ENCODE data around the gene ADRA2A. TPM values are rescaled to one million over a fixed set of nuclear protein-coding genes. Genes with fewer than 3 reads are reported as not detected.

ADRA2A gene
- total RNA-seq, 3 donors from 2014 or later: 7.8 to 18.4 (median 14.9) TPM

GRCh38 chr10:111116762-111117445 is 40.1 kb downstream of the ADRA2A start:
- no peaks in the 10 kb centered on the region for H3K27me3 ChIP-seq
- DNase-seq (ENCODE audit: low spot score in 2 of 2): no peak
- H3K4me1 ChIP-seq: no peaks in the 10 kb centered on the region
- no peaks in the 10 kb centered on the region for H3K36me3 ChIP-seq
- no peaks in the 10 kb centered on the region for H3K9me3 ChIP-seq
- TF ChIP-seq CTCF (IDR thresholded peaks at IDR 0.05) (no peak), POLR2A (IDR thresholded peaks at IDR 0.05) (no peak), POLR2AphosphoS5 (IDR thresholded peaks at IDR 0.05) (no peak)
- H3K27ac ChIP-seq: no peak overlapping the region
- intact Hi-C loops (cut with DNase I; ENCODE audit: low total_unique reads): no loop called here
- H3K4me3 ChIP-seq: no peak overlapping the region

GRCh38 chr10:111117528-111118277 is 40.9 kb downstream of the ADRA2A start:
- Histone ChIP-seq H3K27ac (no peak overlapping the region), H3K9me3 (no peaks in the 10 kb centered on the region), H3K4me3 (no peak overlapping the region), H3K4me1 (no peaks in the 10 kb centered on the region), H3K27me3 (no peaks in the 10 kb centered on the region), H3K36me3 (no peaks in the 10 kb centered on the region)
- DNase-seq (ENCODE audit: low spot score in 2 of 2): no peak
- TF ChIP-seq POLR2AphosphoS5 (IDR thresholded peaks at IDR 0.05): no peak
- no peak for TF ChIP-seq POLR2A (IDR thresholded peaks at IDR 0.05)
- no peak for TF ChIP-seq CTCF (IDR thresholded peaks at IDR 0.05)
- intact Hi-C loops (cut with DNase I; ENCODE audit: low total_unique reads): no loop called here

- no peaks in the 10 kb centered on the region for H3K27me3 ChIP-seq
- no peaks in the 10 kb centered on the region for H3K9me3 ChIP-seq
- DNase-seq (ENCODE audit: low spot score in 2 of 2): no peak
- TF ChIP-seq POLR2A (IDR thresholded peaks at IDR 0.05): no peak
- TF ChIP-seq POLR2AphosphoS5 (IDR thresholded peaks at IDR 0.05): no peak
- TF ChIP-seq CTCF (IDR thresholded peaks at IDR 0.05): no peak
- H3K4me3 ChIP-seq: no peak overlapping the region
- no peak overlapping the region for H3K27ac ChIP-seq
- no peaks in the 10 kb centered on the region for H3K36me3 ChIP-seq
- no peaks in the 10 kb centered on the region for H3K4me1 ChIP-seq
- intact Hi-C loops (cut with DNase I; ENCODE audit: low total_unique reads): no loop called here
Measured at GRCh38 chr10:111118758-111119157, 41.9 kb downstream of the ADRA2A start.

- TF ChIP-seq POLR2A (IDR thresholded peaks at IDR 0.05) (no peak), CTCF (IDR thresholded peaks at IDR 0.05) (no peak), POLR2AphosphoS5 (IDR thresholded peaks at IDR 0.05) (no peak)
- H3K4me3 ChIP-seq: no peak overlapping the region
- H3K4me1 ChIP-seq: no peaks in the 10 kb centered on the region
- DNase-seq (ENCODE audit: low spot score in 2 of 2): no peak
- H3K9me3 ChIP-seq: no peaks in the 10 kb centered on the region
- intact Hi-C loops (cut with DNase I; ENCODE audit: low total_unique reads): no loop called here
- H3K27ac ChIP-seq: no peak overlapping the region
- H3K36me3 ChIP-seq: no peaks in the 10 kb centered on the region
- H3K27me3 ChIP-seq: no peaks in the 10 kb centered on the region
Measured at GRCh38 chr10:111119637-111120036, 42.8 kb downstream of the ADRA2A start.

GRCh38 chr10:111122127-111122526 is 45.3 kb downstream of the ADRA2A start:
- no peaks in the 10 kb centered on the region for H3K36me3 ChIP-seq
- H3K27ac ChIP-seq: no peak overlapping the region
- H3K9me3 ChIP-seq: no peaks in the 10 kb centered on the region
- no peak for DNase-seq (ENCODE audit: low spot score in 2 of 2)
- TF ChIP-seq POLR2AphosphoS5 (IDR thresholded peaks at IDR 0.05): no peak
- TF ChIP-seq POLR2A (IDR thresholded peaks at IDR 0.05): no peak
- no peak for TF ChIP-seq CTCF (IDR thresholded peaks at IDR 0.05)
- intact Hi-C loops (cut with DNase I; ENCODE audit: low total_unique reads): no loop called here
- no peak overlapping the region for H3K4me3 ChIP-seq
- H3K27me3 ChIP-seq: no peaks in the 10 kb centered on the region
- H3K4me1 ChIP-seq: no peaks in the 10 kb centered on the region
